Astrocyte (in vitro differentiated cells and primary cell): ENCODE data around the gene C9. TPM values are rescaled to one million over a fixed set of nuclear protein-coding genes. Genes with fewer than 3 reads are reported as not detected.

ENCODE experiments used
- DNase-seq: peaks from one replicate; pipeline ENCODE4 v3.0.0-alpha.2; 2010; ENCODE audit warnings: low read depth
- FAIRE-seq: peaks from 2 replicates; lab custom pipeline; 2011; peaks lifted over from hg19 to GRCh38; lab: Jason Lieb, UNC
- H2AFZ ChIP-seq: 2 replicates; pipeline ENCODE4 v1.6.0; 2012; ENCODE audit warnings: low read depth, low read length, inconsistent platforms
- H3K27ac ChIP-seq: 2 replicates; pipeline ENCODE4 v1.5.1; 2011; ENCODE audit warnings: low read depth, low read length, inconsistent platforms
- H3K27me3 ChIP-seq: 2 replicates; pipeline ENCODE4 v1.6.0; 2011; ENCODE audit warnings: low read length, inconsistent platforms; ENCODE audit not compliant: insufficient read depth
- H3K36me3 ChIP-seq: 2 replicates; pipeline ENCODE4 v1.5.1; 2011; ENCODE audit warnings: low read length, inconsistent platforms; ENCODE audit not compliant: insufficient read depth
- H3K4me1 ChIP-seq: 2 replicates; pipeline ENCODE4 v1.5.1; 2011; ENCODE audit warnings: low read length, inconsistent platforms; ENCODE audit not compliant: insufficient read depth
- H3K4me2 ChIP-seq: 2 replicates; pipeline ENCODE4 v1.6.0; 2012; ENCODE audit warnings: low read length, inconsistent platforms
- H3K4me3 ChIP-seq: 2 replicates; pipeline ENCODE4 v1.5.1; 2011; ENCODE audit warnings: low read depth, mild to moderate bottlenecking, low read length, inconsistent platforms; ENCODE audit not compliant: insufficient read depth
- H3K79me2 ChIP-seq: 2 replicates; pipeline ENCODE4 v1.6.0; 2012; ENCODE audit warnings: mild to moderate bottlenecking, low read length, inconsistent platforms; ENCODE audit not compliant: insufficient read depth
- H3K9ac ChIP-seq: 2 replicates; pipeline ENCODE4 v1.6.0; 2012; ENCODE audit warnings: mild to moderate bottlenecking, low read length, inconsistent platforms
- H3K9me3 ChIP-seq: 2 replicates; pipeline ENCODE4 v1.5.1; 2012; ENCODE audit warnings: low read depth, mild to moderate bottlenecking, low read length, inconsistent platforms; ENCODE audit not compliant: insufficient read depth
- H4K20me1 ChIP-seq: 2 replicates; pipeline ENCODE4 v1.6.0; 2012; ENCODE audit warnings: low read length, inconsistent platforms; ENCODE audit not compliant: insufficient read depth
- H3K27ac Mint-ChIP-seq: one replicate; pipeline ENCODE4 v1.8.0; 2021; ENCODE audit warnings: mild to moderate bottlenecking, mixed read lengths; ENCODE audit not compliant: unreplicated experiment
- H3K27me3 Mint-ChIP-seq: one replicate; pipeline ENCODE4 v1.8.0; 2021; ENCODE audit warnings: low read depth, mixed read lengths; ENCODE audit not compliant: unreplicated experiment
- H3K36me3 Mint-ChIP-seq: one replicate; pipeline ENCODE4 v1.8.0; 2021; ENCODE audit warnings: low read depth, mixed read lengths; ENCODE audit not compliant: unreplicated experiment
- H3K4me1 Mint-ChIP-seq: one replicate; pipeline ENCODE4 v1.8.0; 2021; ENCODE audit warnings: low read depth, mixed read lengths; ENCODE audit not compliant: unreplicated experiment
- H3K4me3 Mint-ChIP-seq: one replicate; pipeline ENCODE4 v1.8.0; 2021; ENCODE audit warnings: mild to moderate bottlenecking, moderate library complexity, mixed read lengths; ENCODE audit not compliant: unreplicated experiment
- H3K9me3 Mint-ChIP-seq: one replicate; pipeline ENCODE4 v1.8.0; 2021; ENCODE audit warnings: mild to moderate bottlenecking, mixed read lengths; ENCODE audit not compliant: unreplicated experiment
- CTCF ChIP-seq: IDR thresholded peaks from 2 replicates; pipeline ENCODE4 v1.5.1; 2011; ENCODE audit warnings: low read depth, mild to moderate bottlenecking, inconsistent platforms, low read length, moderate library complexity; ENCODE audit not compliant: insufficient read depth
- EZH2 ChIP-seq: IDR thresholded peaks from 2 replicates; pipeline ENCODE4 v1.6.1; 2012; ENCODE audit warnings: mild to moderate bottlenecking, low read length, inconsistent platforms; ENCODE audit not compliant: insufficient read depth
- total RNA-seq: library from RNA; stranded (reverse); gene quantifications from 2 replicates; pipeline ENCODE4 v1.2.1, GENCODE V29; 2021

C9 gene
- total RNA-seq, 1 donor from 2014 or later: 0.07 TPM

- Histone ChIP-seq H3K4me3 (no peak overlapping the region), H3K4me1 (no peaks in the 10 kb centered on the region), H4K20me1 (no peaks in the 10 kb centered on the region), H3K79me2 (no peaks in the 10 kb centered on the region), H3K27ac (no peak overlapping the region), H3K4me2 (no peak overlapping the region), H3K36me3 (no peaks in the 10 kb centered on the region), H3K9me3 (no peaks in the 10 kb centered on the region), H3K9ac (no peak overlapping the region), H2AFZ (no peak overlapping the region), H3K27me3 (peaks cover 2% of the 10 kb centered on the region)
- no peak for TF ChIP-seq CTCF
- no peak for TF ChIP-seq EZH2
- H3K27ac Mint-ChIP-seq: no peak overlapping the region
- H3K4me1 Mint-ChIP-seq: no peaks in the 10 kb centered on the region
- H3K36me3 Mint-ChIP-seq: no peaks in the 10 kb centered on the region
- FAIRE-seq (no peak), DNase-seq (no peak)
- H3K9me3 Mint-ChIP-seq: peaks cover 14% of the 10 kb centered on the region
- H3K4me3 Mint-ChIP-seq: no peak overlapping the region
- no peaks in the 10 kb centered on the region for H3K27me3 Mint-ChIP-seq
These were observed 11.3 kb downstream of the C9 start for GRCh38 chr5:39352951-39353350.

GRCh38 chr5:39352170-39352569, 12.1 kb downstream of the C9 start:
- no peak overlapping the region for H3K27ac Mint-ChIP-seq
- DNase-seq (no peak), FAIRE-seq (no peak)
- no peaks in the 10 kb centered on the region for H3K79me2 ChIP-seq
- no peak overlapping the region for H3K9ac ChIP-seq
- no peaks in the 10 kb centered on the region for H3K36me3 ChIP-seq
- H3K27ac ChIP-seq: no peak overlapping the region
- TF ChIP-seq CTCF (no peak), EZH2 (no peak)
- H3K4me3 ChIP-seq: no peak overlapping the region
- H3K9me3 Mint-ChIP-seq: peaks cover 14% of the 10 kb centered on the region
- H4K20me1 ChIP-seq: no peaks in the 10 kb centered on the region
- no peak overlapping the region for H2AFZ ChIP-seq
- no peaks in the 10 kb centered on the region for H3K36me3 Mint-ChIP-seq
- H3K4me1 Mint-ChIP-seq: no peaks in the 10 kb centered on the region
- H3K4me2 ChIP-seq: no peak overlapping the region
- no peaks in the 10 kb centered on the region for H3K27me3 Mint-ChIP-seq
- H3K4me3 Mint-ChIP-seq: no peak overlapping the region
- H3K4me1 ChIP-seq: no peaks in the 10 kb centered on the region
- peaks cover 2% of the 10 kb centered on the region for H3K27me3 ChIP-seq
- no peaks in the 10 kb centered on the region for H3K9me3 ChIP-seq

GRCh38 chr5:39349484-39349883, 14.8 kb downstream of the C9 start:
- H2AFZ ChIP-seq: no peak overlapping the region
- no peak overlapping the region for H3K27ac ChIP-seq
- H3K9me3 Mint-ChIP-seq: peaks cover 14% of the 10 kb centered on the region
- no peaks in the 10 kb centered on the region for H3K36me3 Mint-ChIP-seq
- no peaks in the 10 kb centered on the region for H3K9me3 ChIP-seq
- no peak overlapping the region for H3K4me3 Mint-ChIP-seq
- H3K4me1 ChIP-seq: no peaks in the 10 kb centered on the region
- DNase-seq: no peak
- H3K4me1 Mint-ChIP-seq: no peaks in the 10 kb centered on the region
- H4K20me1 ChIP-seq: no peaks in the 10 kb centered on the region
- H3K79me2 ChIP-seq: no peaks in the 10 kb centered on the region
- peaks cover 2% of the 10 kb centered on the region for H3K27me3 ChIP-seq
- no peaks in the 10 kb centered on the region for H3K36me3 ChIP-seq
- no peak for FAIRE-seq
- TF ChIP-seq EZH2 (no peak), CTCF (no peak)
- H3K27me3 Mint-ChIP-seq: no peaks in the 10 kb centered on the region
- H3K4me3 ChIP-seq: no peak overlapping the region
- H3K4me2 ChIP-seq: no peak overlapping the region
- H3K9ac ChIP-seq: no peak overlapping the region
- H3K27ac Mint-ChIP-seq: no peak overlapping the region
